Muscle of back (tissue), 13 donors: ENCODE data around the gene ORAI3. TPM values are rescaled to one million over a fixed set of nuclear protein-coding genes. Genes with fewer than 3 reads are reported as not detected.

Source experiments
- DNase-seq, 3 donors: peaks; one replicate each; pipeline versions ENCODE4 v3.0.0 to v3.0.0-alpha.2; 2013
- long read RNA-seq, 9 donors: transcript quantifications; one replicate each; lab custom pipeline, GENCODE V29; 2026
- polyA plus RNA-seq, 10 donors: library from polyadenylated mRNA; unstranded; fragments of 120-200 nt; gene quantifications; one replicate each; pipeline ENCODE4 v1.2.1, GENCODE V29; 2013; ENCODE audit not compliant: insufficient read length in 10 of 10

The ORAI3 gene
- 10 to 100 TPM in 7 of 10 donors, 1 to 10 TPM in 3; 7.5 to 12.6 (median 10.3) TPM for polyA plus RNA-seq
- long read RNA-seq, donor 1, transcript ORAI3-201 (2 exons, 2,206 nt): major isoform, 10 of 10 reads
- long read RNA-seq, donor 1, partial matches to known transcripts: 0 of 10 reads
- long read RNA-seq, donor 1, other reads (novel, unspliced or antisense): 0 of 10 reads
- long read RNA-seq, donor 2, partial matches to known transcripts: 0 of 3 reads
- long read RNA-seq, donor 2, other reads (novel, unspliced or antisense): 0 of 3 reads
- long read RNA-seq, donor 3: 0 reads
- long read RNA-seq, donor 4, partial matches to known transcripts: 0 of 4 reads
- long read RNA-seq, donor 4, other reads (novel, unspliced or antisense): 0 of 4 reads
- long read RNA-seq, donor 5, transcript ORAI3-201 (2 exons, 2,206 nt): major isoform, 12 of 16 reads
- long read RNA-seq, donor 5, partial matches to known transcripts: 0 of 16 reads
- long read RNA-seq, donor 5, other reads (novel, unspliced or antisense): 0 of 16 reads
- long read RNA-seq, donor 6, transcript ORAI3-201 (2 exons, 2,206 nt): major isoform, 5 of 6 reads
- long read RNA-seq, donor 6, partial matches to known transcripts: 0 of 6 reads
- long read RNA-seq, donor 6, other reads (novel, unspliced or antisense): 0 of 6 reads
- long read RNA-seq, donor 7, partial matches to known transcripts: 0 of 5 reads
- long read RNA-seq, donor 7, other reads (novel, unspliced or antisense): 0 of 5 reads
- long read RNA-seq, donor 8, partial matches to known transcripts: 0 of 4 reads
- long read RNA-seq, donor 8, other reads (novel, unspliced or antisense): 0 of 4 reads
- long read RNA-seq, donor 9, partial matches to known transcripts: 0 of 2 reads
- long read RNA-seq, donor 9, other reads (novel, unspliced or antisense): 0 of 2 reads

DNA sequence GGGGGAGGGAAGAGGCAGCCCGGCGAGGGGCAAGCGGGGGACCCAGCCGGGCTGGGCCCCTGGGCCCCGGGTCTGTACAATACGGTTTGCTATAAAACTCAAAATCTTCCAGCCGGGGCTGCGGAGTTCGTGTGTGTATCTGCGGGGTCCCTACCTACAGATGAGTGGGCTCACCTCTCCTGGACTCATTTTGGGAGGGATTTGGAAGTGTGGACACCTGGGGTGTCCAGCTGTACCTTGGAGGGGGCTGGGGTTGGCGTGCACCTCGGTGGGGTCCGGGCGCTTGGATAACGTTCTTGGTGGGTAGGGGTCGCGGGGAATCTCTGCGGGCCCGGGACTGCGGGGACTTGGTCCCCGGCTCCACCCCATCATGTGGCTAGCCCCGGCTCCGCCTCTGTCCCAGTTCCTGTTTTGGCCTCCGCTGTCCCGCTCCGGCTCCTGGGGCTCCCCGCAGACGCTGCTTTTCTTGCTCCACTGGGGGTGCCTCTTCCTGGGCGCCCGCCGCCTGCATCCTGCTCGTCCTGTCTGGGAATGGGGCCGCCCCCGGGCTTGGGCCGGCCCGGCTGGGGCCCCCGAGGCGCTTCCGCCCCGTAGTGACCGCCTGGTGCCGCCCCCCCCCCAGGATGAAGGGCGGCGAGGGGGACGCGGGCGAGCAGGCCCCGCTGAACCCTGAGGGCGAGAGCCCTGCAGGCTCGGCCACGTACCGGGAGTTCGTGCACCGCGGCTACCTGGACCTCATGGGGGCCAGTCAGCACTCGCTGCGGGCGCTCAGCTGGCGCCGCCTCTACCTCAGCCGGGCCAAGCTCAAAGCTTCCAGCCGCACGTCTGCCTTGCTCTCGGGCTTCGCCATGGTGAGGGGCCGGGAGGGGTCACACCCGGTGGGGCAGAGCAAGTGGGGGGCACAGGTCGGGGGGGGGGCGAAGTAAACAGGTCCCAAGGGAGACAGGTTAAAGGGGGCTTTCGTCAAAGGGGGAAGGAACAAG lies at the start of gene ORAI3:
TSS of gene ORAI3 (plus strand) at position 402 of the 983 bp plus-strand sequence. CDS start at position 624, 222 bp downstream.
- peak; percentile 51 to 91 (median 72) for DNase-seq

GRCh38 chr16:30899794-30900193 lies 49.1 kb upstream of the ORAI3 start:
- no peak for DNase-seq

GRCh38 chr16:30900588-30900987 lies 48.3 kb upstream of the ORAI3 start:
- no peak for DNase-seq

DNA sequence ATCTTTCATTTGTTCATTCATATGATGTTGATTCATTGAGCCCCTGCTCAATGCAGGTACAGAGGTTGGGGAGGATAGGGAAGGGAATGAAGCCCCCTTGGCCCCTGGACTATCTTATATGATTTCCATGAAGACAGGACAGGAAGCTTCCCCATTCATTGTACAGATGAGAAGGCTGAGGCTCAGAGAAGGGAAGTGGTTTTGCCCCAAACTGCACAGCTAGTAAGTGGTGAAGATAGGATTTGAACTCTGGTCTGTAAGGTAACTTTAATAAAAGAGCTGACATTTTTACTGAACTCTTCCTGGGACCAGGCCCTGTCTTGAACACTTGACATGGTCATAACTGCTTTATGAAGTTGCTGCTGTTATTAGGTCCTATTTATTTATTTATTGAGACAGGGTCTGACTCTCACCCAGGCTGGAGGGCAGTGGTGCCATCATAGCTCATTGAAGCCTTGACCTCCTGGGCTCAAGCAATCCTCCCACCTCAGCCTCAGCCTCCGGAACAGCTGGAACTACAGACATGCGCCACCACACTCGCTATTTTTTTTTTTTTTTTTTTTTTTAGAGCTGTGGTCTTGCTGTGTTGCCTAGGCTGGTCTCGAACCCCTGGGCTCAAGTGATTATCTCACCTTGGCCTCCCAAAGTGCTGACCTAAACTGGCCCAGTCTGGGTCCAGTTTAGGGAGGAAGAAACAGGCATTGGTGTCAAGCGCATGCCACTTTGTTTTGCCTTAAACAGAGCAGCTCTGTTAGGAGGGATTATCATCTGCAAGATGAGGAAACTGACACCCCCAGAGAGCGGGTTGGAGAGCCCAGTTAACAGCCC lies 47.5 kb upstream of the ORAI3 start:
- peak in 1 of 3 donors; percentile 61 for DNase-seq

DNA sequence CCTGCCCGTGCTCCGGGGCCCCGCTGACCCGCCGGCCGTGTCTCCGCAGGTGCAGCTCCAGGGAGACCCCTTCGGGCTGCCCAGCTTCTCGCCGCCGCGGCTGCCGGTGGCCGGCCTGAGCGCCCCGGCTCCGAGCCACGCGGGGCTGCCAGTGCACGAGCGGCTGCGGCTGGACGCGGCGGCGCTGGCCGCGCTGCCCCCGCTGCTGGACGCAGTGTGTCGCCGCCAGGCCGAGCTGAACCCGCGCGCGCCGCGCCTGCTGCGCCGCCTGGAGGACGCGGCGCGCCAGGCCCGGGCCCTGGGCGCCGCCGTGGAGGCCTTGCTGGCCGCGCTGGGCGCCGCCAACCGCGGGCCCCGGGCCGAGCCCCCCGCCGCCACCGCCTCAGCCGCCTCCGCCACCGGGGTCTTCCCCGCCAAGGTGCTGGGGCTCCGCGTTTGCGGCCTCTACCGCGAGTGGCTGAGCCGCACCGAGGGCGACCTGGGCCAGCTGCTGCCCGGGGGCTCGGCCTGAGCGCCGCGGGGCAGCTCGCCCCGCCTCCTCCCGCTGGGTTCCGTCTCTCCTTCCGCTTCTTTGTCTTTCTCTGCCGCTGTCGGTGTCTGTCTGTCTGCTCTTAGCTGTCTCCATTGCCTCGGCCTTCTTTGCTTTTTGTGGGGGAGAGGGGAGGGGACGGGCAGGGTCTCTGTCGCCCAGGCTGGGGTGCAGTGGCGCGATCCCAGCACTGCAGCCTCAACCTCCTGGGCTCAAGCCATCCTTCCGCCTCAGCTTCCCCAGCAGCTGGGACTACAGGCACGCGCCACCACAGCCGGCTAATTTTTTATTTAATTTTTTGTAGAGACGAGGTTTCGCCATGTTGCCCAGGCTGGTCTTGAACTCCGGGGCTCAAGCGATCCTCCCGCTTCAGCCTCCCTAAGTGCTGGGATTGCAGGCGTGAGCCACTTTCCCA lies 46.6 kb upstream of the ORAI3 start:
- peak; percentile 66 to 87 (median 85) for DNase-seq

DNA sequence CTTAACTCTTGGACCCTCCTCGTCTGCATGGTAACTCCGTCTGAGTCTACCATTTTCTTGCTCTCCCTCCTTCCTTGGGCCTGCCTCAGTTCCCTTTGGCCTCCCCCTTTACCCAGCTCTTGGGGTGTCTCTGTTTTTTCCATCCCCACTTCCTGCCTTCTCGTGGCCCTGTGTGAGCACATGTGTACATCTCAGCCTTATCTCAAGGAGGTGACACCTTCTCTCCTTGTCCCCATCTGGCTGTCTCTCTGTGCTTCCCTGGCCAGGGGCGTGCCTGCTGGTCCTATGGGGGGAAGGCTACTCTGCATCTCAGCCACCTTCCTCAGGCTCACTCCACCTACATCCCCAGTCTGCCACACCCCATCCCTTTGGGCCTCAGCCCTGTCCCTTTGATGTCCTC lies 45.9 kb upstream of the ORAI3 start:
- DNase-seq: peak in 1 of 3 donors; percentile 26

GRCh38 chr16:30903596-30903995 lies 45.3 kb upstream of the ORAI3 start:
- peak in 1 of 3 donors; percentile 57 for DNase-seq

- no peak for DNase-seq
Measured at GRCh38 chr16:30904114-30904780, 44.6 kb upstream of the ORAI3 start.

DNA sequence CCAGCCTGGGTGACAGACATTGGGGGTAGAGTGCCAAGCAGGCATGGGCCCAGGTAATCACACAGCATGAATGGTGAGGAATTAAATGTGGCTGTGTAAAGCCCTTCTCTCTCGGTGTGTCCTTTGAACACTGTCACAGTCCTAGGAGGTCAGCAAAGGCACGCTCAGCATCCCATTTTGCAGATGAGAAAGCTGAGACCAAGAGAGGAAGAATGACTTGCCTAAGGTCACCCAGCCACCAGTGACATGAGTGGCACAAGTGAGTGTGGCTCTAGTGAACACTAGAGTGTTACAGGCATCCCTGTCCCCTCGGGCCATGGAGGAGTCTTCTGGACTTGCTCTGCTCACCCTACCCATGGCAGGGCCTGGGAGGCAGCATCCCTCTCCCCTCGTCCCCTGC lies 41.8 kb upstream of the ORAI3 start:
- no peak for DNase-seq

DNA sequence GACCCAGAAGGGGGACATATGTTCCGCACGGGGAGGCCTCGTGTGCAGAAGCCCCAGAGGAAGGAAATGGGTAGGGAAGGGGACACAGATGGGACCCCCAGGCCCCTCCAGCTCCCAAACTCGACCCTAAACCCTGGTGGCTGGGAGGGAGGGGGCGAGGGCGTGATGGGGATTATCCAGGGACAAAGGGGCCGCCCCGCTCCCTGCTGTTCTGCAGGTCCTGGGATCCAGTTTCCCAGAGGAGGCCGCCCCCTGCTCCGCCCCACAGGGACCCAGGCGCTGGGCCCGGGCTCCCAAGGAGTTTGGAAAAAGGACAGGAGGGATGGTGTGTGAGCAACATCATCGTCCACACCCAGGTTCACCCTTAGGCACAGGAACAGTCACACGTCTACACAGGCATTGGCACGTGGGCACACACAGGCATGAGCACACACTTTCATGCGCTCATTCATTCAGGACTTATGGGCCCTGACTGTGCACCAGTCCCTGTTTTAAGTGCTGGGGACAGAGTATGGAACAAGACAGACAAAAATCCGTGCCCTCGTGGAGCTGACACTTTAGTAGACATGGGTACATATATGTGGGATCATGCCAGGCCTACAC lies 38.3 kb upstream of the ORAI3 start:
- no peak for DNase-seq

DNA sequence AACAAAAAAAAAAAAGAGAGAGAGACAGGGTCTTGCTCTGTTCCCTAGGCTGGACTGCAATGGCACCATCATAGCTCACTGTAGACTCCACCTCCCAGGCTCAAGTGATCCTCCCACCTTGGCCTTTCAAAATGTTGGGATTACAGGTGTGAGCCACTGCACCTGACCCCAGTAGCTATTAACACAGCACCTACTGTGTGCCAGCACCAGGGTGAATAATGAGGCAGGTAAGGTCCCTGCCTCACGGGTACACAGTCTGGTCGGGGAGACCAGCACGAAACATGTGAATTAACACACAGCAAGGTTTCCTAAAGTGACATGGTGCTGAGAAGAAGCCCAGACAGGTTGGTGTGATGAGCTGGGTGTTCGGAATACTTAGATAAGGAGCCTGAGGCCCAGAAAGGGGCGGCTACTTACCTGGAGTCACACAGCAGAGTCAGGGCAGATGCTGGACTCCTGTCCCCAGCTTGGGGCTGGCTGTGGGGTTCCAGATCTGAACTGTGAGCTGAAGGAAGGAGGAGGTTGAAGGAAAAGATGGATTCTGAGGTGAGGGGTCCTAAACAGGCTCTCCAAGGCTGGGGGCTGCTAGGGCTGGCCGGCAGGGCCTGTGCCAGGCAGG lies 36.0 kb upstream of the ORAI3 start:
- DNase-seq: no peak

DNA sequence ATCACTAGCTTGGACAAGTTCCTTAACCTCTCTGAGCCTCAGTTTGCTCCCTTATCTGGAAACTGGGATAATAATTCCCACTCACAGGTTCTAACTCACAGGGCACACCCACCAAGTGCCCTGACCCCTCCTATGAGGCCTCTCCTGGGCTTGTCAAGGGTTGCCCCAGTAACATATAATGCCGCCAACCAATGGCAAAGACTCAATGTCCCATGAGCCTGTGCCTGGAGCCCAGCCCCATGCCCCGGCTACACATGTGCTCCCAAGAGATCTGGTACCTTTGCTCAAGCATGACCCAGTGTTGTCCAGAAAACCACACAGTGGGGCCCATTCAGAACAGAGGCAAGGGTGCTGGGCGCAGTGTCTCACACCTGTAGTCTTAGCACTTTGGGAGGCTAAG lies 34.0 kb upstream of the ORAI3 start:
- no peak for DNase-seq

DNA sequence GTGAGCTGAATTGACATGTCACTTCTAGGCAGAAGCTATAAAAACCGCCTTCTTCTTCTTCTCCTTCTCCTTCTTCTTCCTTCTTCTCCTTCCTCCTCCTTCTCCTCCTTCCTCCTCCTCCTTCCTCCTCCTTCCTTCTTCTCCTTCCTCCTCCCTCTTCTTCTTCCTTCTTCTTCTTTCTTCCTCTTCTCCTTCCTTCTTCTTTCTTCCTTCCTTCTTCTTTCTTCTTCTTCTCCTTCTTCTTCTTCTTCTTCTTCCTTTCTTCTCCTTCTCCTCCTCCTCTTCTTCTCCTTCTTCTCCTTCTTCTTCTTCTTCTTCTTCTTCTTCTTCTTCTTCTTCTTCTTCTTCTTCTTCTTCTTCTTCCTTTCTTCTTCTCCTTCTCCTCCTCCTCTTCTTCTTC lies 30.3 kb upstream of the ORAI3 start:
- no peak for DNase-seq

DNA sequence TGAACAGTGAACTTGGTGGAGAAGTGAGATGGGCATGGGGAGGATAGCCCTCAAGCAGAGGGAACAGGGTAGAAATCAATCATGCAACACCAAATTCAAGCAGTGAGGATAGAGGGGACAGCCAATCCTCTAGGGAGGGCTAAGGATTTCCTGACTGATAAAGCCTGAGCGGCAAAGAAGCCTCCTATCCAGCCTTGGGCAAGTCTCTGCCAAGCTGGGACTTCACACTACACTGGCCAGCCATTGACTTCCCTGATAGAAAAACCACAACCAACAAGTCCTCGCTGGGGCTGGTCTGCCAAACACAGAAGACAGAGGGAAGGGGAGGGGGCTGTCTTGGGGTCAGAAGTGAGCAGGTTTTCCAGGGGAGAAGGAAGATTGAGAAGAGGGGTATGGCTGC lies 28.0 kb upstream of the ORAI3 start:
- DNase-seq: no peak

GRCh38 chr16:30921459-30921747 lies 27.5 kb upstream of the ORAI3 start:
- no peak for DNase-seq

- peak; percentile 91 to 97 (median 95) for DNase-seq
Measured at GRCh38 chr16:30921748-30922419, 27.0 kb upstream of the ORAI3 start.

DNA sequence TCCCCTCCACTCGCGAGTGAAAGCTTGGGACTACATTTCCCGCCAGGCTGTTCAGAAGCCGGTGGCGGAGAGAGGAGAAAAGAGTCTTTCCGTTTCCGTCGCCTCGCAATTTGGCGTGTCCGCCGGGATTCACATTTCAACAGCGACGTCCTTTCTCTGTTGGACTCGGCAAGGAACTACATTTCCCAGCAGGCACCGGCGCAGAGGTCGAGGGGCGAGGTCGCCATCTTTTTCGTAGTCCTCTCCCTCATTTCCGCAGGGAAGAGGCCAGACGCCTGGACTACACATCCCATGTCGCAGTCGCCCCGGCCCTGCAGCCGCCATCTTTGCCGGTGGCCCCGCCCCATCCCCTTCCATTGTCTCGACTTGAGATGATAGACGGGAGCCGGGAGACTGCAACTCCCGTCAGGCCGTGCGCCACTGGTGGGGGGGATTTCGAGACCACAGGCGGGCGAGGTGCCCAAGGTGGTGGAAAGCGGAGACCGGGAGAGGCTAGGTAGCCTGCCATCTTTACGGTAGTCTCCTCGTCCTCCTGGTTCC lies 26.4 kb upstream of the ORAI3 start:
- peak; percentile 100 for DNase-seq
